ENCODE data around the gene BCL11A. TPM values are rescaled to one million over a fixed set of nuclear protein-coding genes. Genes with fewer than 3 reads are reported as not detected.
A peak's percentile ranks its signal among the peaks of the same experiment; 100 is the strongest.

The BCL11A gene
- total RNA-seq, 1 experiment from 2014 or later, result 4.7 TPM

DNA sequence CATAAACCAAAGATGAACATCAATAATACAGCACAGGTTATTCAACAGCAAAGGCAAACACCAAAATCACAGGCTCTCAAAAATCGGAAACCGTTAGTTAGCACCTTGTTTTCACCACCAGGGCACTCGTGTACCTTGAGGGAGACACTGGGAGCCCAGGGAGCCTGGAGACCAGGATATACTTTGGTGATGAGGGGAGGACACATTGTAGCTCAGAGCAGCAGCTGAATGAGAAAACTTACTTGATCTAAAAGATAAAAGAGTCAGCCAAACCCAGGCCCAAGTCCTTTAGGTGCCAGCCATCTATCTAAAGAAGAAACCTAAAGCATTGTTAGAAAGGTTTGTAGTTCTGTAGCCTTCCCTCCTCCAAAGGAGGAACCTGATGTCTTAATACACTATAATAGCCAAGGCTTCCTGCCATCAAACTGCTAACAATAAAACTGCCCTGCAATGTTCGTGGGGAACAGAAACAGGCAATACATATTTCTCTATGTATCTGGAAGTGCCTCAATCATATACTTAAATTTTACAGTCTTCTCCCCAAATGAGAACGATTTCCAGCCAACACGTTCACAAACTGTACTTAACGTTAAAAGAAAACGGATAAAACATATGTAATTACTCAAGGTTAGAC, 19.3 kb downstream of the BCL11A start:
- DNase-seq (ENCODE audit: low read depth, low spot score), result no peak
- in situ Hi-C loops (cut with HindIII; ENCODE audit: low pct_unique_long_range_greater_than_20kb, low sequenced_read_pairs), result no loop called here

DNA sequence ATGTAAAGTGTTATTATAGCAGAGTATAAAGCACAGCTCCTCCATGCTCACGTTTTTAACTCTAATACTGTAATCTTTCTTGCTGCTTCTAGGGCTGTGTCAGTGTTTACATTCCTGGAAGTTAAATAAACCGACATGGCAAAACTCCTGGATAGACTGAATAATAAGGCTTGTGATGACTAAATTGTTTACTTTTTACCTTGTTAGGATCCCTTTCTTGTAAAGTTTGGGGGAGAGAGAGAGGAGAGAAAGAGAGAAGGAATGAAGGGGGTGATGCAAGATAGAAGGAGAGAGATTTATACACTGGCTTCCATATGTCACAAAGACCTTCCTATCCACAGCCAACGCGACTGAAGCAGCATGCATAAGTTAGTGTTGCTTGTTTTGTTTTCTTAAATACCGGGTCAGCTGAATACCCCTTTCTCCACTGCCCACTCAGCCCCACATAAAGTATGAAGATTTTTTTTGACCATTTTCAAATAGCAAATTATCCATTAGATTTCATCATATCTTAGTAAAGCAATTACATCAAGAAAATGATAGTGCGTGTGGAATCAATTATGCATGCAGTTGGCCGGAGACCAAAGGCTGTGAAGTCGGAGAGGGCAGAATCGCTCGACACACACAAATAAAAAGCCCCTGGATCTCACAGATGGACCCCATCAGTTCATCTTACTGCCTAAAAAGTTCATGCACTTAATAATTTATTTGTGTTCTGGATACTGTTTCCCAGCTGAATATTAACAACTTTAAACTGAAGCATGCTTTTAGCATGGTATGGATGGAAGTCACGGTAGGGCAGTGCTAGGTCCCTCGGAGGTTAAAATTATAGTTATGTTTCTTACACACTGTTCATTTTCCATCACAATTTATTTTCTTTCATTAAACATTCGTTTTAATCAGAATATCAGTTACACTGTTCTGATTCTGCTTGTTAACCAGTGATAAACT, 20.1 kb downstream of the BCL11A start:
- no peak for DNase-seq (ENCODE audit: low read depth, low spot score)

DNA sequence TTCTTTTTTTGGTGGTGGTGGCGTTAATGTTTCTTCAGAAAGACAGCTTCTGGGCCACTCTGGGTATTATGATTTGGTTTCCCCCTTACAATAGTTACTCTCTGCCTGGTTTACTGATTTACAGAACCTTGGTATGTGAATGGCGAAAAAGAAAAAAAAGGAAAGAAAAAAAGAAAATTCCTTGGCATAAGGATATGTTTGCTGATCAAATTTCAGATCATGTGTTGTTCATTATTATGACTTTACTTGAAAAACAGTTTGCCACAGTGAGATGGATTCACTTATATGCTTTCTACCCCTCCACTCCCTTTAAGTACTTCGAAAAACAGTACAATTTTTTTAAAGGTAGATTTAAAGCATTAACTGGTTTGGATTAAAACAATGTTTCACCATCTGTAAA, 21.0 kb downstream of the BCL11A start:
- in situ Hi-C loops (cut with HindIII; ENCODE audit: low pct_unique_long_range_greater_than_20kb, low sequenced_read_pairs), result no loop called here
- no peak for DNase-seq (ENCODE audit: low read depth, low spot score)

More for the DNA sequence above, 20.1 kb downstream of the BCL11A start:
- in situ Hi-C loops (cut with HindIII; ENCODE audit: low pct_unique_long_range_greater_than_20kb, low sequenced_read_pairs), result no loop called here

DNA sequence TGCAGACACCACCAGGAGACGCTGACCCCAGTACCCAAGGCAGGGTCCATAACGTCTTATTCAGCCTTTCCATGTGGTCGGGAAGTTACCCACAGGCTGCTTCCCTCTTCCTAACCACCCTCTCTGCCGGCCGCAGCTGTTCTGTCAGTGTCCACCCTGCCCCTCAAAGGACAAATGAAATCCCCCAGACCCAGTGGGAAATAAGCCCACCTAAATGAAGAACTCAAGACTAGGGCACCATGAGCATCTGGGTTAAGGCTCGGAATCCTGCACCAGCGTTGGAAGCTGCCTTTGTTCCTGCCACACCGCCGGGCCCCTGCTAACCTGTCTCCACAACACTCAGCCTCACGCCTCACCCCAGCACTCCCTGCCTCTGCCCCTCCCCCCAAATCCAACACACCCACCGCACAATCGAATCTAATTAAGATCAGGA, 21.7 kb downstream of the BCL11A start:
- in situ Hi-C loops (cut with HindIII; ENCODE audit: low pct_unique_long_range_greater_than_20kb, low sequenced_read_pairs), result no loop called here
- DNase-seq (ENCODE audit: low read depth, low spot score), result no peak

DNA sequence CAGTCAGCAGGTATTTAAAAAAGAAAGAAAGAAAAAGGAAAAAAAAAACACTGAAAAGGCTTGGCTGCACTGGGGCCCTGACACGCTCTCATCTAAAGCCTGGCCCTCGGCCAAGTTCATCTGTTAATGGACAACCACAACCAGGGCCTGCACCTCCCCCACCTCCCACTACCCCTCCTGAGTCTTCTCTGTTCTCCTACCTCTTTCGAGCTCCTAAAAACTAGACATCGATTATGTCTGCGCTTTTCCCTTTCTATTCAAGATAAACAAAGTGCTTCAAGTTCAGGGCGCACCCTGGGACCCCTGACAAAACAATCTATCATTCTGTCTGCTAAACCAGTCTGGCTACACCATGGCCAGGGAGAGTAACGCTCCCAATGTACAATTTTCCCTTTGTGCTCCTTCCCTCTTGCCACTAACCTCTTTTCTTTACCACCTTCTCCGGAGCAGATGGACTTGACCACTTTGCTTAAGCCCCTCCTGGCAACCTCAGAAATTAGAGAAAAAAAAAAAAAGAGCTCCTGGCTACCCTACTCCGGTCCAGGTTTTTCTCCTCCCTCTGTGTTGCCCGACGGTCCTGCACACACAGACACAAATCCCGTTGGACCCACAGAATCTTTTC, 22.7 kb downstream of the BCL11A start:
- DNase-seq (ENCODE audit: low read depth, low spot score), result peak; percentile 34
- in situ Hi-C loops (cut with HindIII; ENCODE audit: low pct_unique_long_range_greater_than_20kb, low sequenced_read_pairs), result no loop called here

DNA sequence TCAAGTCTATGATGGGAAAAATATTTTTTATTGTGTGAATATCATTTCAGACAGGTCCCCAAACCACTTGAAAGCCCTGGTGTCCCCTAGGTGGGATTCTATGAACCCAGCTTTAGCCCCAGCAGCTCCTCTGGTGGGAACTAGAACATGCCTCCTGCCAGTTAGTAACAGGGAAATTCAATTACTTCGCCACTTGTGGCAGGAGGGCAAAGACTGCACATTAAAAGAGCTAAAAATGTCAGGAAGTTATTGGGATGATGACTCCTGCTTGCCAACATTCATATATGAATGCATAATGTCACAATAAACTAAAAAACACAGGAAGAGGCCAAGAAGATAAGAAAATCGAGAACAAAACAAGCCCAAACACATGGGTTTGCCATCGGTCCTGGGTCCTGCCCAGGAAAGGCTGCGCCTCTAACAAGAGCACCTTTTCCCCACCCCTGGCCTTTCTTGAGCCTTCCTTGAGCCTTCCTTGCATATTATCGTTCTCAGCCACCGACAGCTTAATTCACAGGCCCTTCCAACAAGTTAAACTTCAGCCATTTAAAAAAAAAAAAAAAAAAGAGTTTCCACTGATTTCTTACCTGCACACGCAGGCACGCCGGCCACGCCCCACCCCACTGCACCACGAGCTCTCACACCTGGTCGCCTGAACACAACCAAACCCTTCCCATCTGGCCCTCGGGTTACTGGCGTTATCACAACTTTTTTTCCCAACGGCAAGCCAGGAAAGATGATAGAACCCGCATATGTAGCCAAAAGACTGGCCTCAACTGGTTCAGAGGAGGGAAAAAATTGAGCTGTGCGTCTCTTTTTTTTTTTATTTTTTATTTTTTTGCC, 23.4 kb downstream of the BCL11A start:
- in situ Hi-C loops (cut with HindIII; ENCODE audit: low pct_unique_long_range_greater_than_20kb, low sequenced_read_pairs), result no loop called here
- no peak for DNase-seq (ENCODE audit: low read depth, low spot score)

DNA sequence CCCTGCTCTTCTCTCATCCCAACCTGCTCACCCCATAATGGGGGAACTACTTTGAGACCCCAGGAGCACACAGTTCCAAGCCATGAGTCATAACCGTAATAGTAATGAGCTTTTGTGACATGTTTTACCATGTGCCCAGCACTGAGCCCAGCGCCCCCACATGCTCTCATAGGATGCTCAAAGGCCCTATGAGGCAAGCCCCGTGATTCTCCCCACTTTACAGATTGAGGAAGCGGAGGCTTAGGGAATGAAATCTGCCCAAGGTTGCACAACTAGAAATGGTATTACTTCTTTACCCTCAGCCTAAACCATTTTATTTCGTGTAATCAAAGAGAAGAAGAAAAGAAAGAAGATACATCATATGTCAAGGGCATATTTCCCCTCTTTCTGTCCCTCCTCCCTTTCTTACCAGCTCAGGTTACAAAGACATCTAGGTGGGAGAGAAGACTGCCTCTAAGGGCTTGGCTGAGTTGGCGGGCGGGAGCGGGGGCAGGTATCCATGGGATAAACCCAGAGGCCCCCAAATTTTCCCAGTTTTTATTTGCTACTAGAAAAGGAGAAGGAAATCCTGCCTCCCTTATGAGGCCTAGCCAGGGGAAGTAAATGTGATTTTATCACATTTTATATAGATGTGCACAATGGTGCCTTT, 24.2 kb downstream of the BCL11A start:
- in situ Hi-C loops (cut with HindIII; ENCODE audit: low pct_unique_long_range_greater_than_20kb, low sequenced_read_pairs), result no loop called here
- DNase-seq (ENCODE audit: low read depth, low spot score), result no peak

DNA sequence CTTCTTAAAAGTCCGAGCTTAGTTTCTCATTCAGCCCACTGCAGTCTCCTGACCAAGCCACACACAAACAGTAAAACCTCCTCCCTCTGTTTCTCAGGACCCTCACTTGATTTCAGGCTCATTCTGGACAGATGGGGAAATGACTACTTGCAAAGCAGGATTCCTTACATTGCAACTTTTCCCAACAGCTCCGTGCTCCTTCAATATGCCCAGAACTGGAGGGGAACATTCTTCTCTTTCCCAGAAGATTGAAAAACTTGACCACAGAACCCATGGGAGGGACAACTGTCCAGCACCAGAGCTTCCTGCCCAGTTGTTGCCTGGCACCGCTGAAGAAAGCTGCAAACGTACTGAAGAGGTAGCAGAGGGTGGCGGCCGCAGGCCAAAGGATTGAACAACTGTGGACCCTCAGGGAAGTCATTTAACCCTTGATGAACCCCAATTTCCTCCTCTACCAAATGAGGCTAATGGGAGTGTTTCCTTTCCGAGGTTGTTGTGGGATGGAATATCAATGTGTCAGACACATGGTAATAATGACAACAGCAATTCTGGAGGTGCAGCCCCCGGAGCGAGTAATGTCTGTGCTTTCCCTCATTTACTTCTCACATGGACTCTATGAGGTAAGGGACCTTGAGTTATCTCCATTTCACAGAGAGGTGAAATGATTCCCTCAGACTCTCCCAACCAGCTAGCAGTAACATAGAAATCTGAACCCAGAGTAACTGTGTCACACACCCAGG, 25.0 kb downstream of the BCL11A start:
- DNase-seq (ENCODE audit: low read depth, low spot score), result no peak
- in situ Hi-C loops (cut with HindIII; ENCODE audit: low pct_unique_long_range_greater_than_20kb, low sequenced_read_pairs), result no loop called here

DNA sequence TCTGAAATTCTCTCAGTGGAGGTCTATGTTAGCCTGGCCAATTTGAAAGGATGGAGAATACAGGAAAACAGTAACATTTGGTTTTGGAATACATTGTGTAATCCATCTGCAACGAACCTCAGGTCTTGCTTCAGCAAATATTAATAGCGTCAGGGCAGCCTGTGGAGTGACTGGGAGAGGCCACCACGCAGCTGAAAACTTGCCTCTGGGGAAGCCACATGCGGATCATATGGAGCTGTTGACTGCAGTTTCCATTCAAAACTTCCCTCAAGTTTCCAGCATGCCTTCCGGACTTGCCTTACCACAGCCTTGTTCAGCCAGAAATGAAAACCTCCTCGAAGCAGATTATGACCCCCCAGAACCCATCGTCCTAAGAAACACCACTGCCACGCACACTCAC, 25.7 kb downstream of the BCL11A start:
- DNase-seq (ENCODE audit: low read depth, low spot score), result peak; percentile 65
- in situ Hi-C loops (cut with HindIII; ENCODE audit: low pct_unique_long_range_greater_than_20kb, low sequenced_read_pairs), result no loop called here

DNA sequence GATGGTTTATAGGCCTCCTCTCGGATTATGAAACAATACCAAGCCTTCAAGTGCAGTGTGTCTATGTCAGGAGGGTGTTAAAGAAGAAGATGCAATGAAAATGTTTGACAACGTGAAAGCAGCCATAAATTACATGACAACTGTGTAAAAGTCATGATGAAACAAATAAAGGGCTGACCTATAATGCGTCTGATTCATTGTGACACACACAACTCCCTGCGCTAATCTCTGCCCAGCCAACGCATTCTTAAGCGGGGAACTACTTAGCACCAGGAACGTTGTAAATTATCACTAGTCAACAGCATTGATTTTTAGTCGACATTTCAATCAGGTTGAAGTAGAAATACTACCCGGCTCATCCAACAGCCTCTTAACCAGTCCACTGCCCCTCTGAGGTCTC, 26.8 kb downstream of the BCL11A start:
- DNase-seq (ENCODE audit: low read depth, low spot score), result no peak
- in situ Hi-C loops (cut with HindIII; ENCODE audit: low pct_unique_long_range_greater_than_20kb, low sequenced_read_pairs), result no loop called here

DNA sequence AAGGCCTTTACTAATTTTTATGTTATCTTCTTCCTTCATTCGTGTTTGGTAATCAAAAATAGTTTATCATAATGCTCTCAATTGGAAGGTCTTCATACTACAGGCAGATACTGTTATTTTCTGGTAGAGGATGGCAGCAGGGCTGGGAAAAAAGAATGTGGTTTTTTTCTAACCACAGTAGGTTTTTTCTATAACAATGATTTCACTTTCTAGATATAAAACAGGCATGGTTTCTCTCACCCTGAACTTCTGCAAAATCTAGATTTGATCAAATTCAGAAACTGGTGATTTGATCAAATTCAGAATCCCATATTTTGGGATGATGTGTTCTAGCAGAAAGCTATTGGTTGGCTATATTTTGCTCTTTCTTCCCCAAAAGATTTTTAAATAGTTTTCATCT, 27.6 kb downstream of the BCL11A start:
- in situ Hi-C loops (cut with HindIII; ENCODE audit: low pct_unique_long_range_greater_than_20kb, low sequenced_read_pairs), result no loop called here
- no peak for DNase-seq (ENCODE audit: low read depth, low spot score)

DNA sequence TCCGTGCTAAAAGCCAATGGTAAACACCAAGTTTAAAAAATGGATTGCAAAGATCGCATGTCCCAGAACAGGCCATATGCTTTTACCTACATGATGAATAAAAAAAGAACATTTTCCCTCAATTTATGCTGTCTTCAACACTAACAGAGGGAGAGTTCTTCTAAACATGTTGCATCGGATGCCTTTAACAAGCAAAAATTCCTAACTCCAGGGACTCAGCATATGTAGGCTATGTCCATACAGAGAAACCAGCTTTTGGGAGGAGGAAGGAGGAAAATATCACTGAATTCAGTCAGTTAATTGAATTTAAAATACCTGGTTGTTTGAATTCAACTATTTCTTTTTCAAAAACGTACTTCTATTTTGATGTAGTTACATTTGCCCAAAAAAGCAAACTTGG, 28.6 kb downstream of the BCL11A start:
- in situ Hi-C loops (cut with HindIII; ENCODE audit: low pct_unique_long_range_greater_than_20kb, low sequenced_read_pairs), result no loop called here
- no peak for DNase-seq (ENCODE audit: low read depth, low spot score)

DNA sequence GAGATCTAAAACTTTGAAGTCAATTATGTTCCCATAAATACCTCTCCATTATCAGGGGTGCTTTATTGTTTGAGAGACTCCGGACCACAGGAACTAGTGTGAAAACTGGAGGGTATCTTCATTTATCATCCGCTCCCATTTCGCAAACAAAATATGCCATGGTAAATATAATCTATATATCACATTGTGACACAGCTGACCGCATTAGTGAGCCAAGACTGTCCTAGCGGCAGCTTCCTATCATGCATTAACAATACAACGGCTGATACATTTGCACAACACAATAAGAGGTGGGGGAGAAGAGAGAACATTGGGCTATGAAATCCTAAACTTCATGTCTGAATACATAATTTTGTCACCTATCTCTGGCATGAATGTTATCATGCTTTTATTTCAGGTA, 29.5 kb downstream of the BCL11A start:
- in situ Hi-C loops (cut with HindIII; ENCODE audit: low pct_unique_long_range_greater_than_20kb, low sequenced_read_pairs), result no loop called here
- no peak for DNase-seq (ENCODE audit: low read depth, low spot score)

DNA sequence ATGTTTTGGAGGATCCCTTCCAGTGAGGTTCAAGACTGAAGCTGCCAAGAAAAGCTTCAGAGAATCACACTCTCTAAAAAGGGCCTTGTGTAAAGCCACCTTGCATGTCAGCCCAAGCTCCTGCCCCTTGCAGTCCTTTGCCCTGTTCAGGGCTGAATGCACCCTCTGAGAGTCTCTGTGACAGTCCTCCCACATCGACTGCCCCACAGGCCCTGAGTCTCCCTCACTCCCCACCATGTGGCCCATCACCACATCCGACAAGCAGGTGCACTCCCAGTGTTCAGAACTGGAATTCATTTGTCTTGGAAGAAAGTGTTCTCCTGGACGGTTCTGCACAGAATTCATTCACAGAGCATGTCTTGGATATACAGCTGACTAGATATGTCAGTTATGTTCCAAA, 31.0 kb downstream of the BCL11A start:
- in situ Hi-C loops (cut with HindIII; ENCODE audit: low pct_unique_long_range_greater_than_20kb, low sequenced_read_pairs), result no loop called here
- no peak for DNase-seq (ENCODE audit: low read depth, low spot score)

DNA sequence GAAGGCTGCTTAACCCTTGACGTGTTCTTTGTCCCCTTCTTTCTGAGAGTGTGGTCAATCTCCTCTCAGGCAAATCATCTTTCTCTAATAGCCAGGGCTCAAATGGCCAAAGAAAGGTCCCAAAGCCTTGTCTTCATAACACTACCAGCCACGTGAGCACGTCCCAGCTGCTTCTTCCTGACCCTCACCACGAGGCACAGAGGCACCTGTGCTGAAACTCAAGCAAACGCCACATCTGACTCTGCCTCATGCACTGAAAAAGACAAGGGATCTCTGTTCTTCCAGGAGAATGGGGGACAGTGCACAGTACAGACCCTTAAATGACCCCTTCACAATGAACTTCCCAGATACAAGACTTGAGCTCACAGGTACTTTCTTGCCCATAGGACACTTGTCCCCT, 31.8 kb downstream of the BCL11A start:
- in situ Hi-C loops (cut with HindIII; ENCODE audit: low pct_unique_long_range_greater_than_20kb, low sequenced_read_pairs), result no loop called here
- DNase-seq (ENCODE audit: low read depth, low spot score), result no peak

DNA sequence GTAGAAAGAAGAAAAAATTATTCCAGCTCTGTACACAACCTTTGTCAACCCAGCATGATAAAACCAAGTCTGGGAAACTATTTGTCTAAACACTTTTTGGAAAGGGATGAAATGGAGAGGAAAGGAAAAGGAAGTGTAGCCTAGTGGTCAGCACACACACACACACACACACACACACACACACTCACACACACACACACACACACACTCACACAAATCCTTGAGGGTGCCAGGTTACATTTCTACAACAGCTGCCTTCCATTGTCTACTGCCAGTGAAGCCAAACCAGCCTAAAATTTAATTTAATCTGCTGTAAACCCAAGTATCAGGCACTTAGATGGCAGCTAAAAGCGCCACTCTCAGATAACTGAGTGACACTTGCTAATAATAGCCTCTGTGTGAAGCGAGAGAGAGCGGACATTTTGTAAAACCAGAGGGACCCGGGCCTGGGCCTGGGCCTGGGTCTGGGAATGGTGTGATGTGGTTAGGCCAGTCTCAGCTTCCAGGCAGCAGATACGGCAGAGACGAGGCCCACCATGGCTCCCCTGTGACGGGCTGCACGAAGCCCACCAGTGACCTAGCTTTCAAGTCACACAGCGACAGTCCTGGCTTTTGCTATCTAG, 32.4 kb downstream of the BCL11A start:
- in situ Hi-C loops (cut with HindIII; ENCODE audit: low pct_unique_long_range_greater_than_20kb, low sequenced_read_pairs), result no loop called here
- DNase-seq (ENCODE audit: low read depth, low spot score), result no peak

Measured in SK-MEL-5 (cell line).